Smooth muscle cell of the brain vasculature (primary cell): ENCODE measurements around the gene CLIP3.
A peak's percentile ranks its signal among the peaks of the same experiment; 100 is the strongest.
"Not testable (repeated sequence)": the region's sequence is repeated elsewhere in the genome, so short reads cannot be mapped to it uniquely, and the experiment has no call there.

Experiments
- DNase-seq: peaks from one replicate; pipeline ENCODE4 v3.0.0-alpha.2; 2012; ENCODE audit warnings: low read depth, low spot score

The CLIP3 gene

GRCh38 chr19:36047835-36048234 is 15.2 kb upstream of the CLIP3 start:
- DNase-seq = no peak

DNA sequence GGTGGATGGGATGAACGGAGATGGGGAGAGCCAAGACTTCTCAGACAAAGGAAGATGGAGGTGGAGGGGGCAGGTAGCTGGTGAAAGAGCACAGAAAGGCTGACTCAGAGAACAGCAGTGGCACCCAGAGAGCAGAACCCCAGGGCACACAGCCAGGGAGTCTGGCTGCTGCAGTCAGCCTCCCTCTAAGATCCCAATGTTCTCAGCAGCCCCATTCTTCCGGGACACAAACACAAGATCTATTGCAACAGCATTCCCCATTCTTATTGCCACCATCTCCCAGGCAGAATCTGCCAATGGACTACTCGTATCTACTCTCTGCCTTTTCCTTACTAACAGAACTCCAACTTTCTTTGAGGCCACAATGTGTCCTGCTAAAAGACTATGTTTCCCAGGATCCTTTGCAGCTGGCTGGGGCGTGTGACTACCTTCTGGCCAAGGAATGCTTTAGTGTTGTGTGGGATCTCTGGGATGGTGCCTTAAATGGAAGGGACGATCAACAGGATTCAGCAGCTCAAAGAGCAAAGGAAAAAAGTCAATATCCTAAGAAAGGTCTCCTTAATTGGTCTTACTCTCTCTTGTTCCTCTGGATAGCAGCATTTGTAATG is 13.9 kb upstream of the CLIP3 start:
- DNase-seq = no peak

- DNase-seq = no peak
These were observed 11.3 kb upstream of the CLIP3 start for GRCh38 chr19:36043952-36044351.

DNA sequence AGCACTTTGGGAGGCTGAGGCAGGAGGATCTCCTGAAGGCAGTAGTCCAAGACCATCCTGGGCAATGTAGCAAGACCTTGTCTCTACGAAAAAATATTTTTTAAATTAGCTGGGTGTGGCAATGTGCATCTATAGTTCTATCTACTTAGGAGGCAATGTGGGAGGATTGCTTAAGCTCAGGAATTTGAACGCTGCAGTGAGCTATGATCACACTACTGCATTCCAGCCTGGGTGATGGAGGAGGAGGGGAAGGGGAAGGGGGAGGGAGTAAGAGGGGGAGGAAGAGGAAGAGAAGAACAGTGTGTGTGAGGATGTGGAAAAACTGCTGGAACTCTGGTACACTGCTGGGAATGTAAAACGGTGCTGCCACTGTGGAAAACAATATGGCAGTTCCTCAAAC is 9.2 kb upstream of the CLIP3 start:
- DNase-seq = no peak

- DNase-seq = not testable (repeated sequence)
These were observed 8.4 kb upstream of the CLIP3 start for GRCh38 chr19:36041092-36041491.

- no peak for DNase-seq
These were observed 7.8 kb upstream of the CLIP3 start for GRCh38 chr19:36040495-36040894.

DNA sequence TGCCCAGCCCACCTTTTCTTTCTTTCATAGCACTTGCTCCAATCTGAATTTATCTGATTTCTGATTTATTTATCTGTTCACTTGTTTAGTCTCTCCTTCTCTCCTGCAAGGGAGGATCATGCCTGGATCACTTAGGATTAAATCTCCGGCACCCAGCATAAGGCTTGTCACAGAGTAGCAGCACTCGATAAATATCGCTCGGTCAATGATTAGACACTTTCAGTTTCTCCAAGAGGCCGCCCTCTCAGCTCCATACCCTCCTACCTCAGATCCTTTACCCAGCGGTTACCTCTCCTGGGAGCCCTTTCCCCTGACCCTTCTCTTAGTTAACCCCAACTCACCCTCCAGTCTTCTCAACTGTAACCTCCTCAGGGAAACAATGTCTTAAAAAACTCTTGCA is 1.4 kb downstream of the CLIP3 start:
- no peak for DNase-seq

DNA sequence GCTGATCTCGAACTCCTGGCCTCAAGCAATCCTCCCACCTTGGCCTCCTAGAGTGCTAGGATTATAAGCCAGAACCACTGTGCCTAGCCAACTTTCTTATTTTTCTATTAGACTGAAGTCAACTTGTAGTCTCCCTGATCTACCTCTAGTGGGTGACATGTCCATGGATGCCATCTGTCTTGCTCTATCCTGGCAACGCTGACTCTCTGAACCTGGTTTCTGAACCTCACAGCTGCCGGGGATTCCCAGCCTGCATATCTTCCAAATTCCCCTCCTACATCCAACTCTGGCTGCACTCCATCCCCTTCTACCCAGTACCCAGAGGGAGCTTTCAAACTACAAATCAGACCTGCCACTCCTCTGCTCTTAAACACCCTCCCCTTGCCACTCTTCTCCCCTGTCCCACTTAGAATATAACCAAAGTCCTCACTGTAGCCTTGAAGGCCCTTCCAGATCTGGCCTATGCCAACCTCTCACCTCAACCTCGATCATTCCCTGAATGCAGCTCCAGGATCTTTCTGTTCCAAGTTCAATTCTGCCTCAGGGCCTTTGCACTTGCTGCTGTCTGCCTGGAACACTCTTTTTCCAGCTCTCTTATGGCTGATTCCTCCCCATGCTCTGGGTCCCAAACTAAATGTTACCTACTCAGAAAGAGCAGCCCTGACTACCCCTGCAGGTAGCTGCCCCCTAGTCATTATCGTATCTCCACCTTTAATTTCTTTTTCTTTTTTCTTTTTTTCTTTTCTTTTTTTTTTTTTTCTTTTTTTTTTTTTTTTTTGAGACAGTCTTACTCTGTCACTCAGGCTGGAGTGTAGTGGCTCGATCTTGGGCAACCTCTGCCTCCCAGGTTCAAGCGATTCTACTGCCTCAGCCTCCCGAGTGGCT is 2.2 kb downstream of the CLIP3 start:
- no peak for DNase-seq

- DNase-seq = no peak
These were observed 4.2 kb downstream of the CLIP3 start for GRCh38 chr19:36028313-36029041.

DNA sequence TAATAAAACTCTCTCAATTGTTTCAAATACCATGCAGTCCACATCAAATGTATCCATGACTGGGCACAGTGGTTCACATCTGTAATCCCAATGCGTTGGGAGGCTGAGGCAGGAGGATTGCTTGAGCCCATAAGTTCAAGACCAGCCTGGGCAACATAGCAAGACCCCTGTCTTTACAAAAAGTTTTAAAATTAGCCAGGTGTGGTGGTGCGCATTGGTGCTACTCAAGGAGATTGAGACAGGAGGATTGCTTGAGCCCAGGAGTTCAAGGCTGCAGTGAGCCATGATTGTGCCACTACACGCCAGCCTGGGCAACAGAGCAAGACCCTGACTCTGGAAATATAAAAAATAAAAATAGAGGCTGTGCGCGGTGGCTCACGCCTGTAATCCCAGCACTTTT is 5.0 kb downstream of the CLIP3 start:
- DNase-seq = no peak

DNA sequence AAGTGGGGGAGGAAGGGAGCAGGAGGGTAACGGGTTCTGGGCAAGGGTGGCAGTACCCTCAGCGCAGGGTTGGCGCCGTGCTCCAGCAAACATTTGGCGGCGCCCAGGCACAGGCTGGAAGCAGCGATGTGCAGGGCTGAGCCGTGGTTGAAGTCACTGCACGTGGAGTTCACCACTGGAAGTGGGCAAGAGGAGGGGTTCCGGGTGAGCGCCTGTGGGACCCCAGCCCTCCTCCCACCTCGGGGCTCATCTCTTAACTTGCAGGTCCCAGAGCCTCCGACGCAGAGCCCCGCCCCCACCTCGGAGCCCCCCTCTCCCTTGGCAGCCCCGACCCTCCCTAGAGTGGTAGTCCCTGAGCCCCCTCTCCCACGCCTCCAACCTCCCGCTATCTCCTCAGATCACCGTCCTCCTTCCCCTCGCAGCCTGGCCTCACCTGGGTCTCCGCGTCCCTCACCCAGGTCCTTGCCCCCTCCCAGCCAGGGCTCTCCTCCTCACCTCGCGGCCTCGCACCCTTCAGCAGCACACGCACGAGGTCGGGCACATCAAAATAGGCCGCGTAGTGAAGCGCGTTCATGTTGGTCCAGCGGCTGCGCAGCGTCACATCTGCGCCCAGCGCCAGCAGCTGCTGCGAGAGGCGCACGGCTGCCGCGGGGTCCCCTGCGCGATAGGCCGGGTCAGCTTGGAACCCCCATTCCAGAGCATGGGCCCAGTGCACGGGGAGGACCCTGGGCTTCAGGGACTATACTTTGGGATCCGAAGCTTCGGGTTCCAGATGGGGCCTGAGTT is 6.4 kb downstream of the CLIP3 start:
- no peak for DNase-seq

- DNase-seq = no peak
These were observed 7.1 kb downstream of the CLIP3 start for GRCh38 chr19:36025541-36025940.

GRCh38 chr19:36023432-36023831 is 9.2 kb downstream of the CLIP3 start:
- no peak for DNase-seq

- no peak for DNase-seq
These were observed 13.5 kb downstream of the CLIP3 start for GRCh38 chr19:36019061-36019670.

DNA sequence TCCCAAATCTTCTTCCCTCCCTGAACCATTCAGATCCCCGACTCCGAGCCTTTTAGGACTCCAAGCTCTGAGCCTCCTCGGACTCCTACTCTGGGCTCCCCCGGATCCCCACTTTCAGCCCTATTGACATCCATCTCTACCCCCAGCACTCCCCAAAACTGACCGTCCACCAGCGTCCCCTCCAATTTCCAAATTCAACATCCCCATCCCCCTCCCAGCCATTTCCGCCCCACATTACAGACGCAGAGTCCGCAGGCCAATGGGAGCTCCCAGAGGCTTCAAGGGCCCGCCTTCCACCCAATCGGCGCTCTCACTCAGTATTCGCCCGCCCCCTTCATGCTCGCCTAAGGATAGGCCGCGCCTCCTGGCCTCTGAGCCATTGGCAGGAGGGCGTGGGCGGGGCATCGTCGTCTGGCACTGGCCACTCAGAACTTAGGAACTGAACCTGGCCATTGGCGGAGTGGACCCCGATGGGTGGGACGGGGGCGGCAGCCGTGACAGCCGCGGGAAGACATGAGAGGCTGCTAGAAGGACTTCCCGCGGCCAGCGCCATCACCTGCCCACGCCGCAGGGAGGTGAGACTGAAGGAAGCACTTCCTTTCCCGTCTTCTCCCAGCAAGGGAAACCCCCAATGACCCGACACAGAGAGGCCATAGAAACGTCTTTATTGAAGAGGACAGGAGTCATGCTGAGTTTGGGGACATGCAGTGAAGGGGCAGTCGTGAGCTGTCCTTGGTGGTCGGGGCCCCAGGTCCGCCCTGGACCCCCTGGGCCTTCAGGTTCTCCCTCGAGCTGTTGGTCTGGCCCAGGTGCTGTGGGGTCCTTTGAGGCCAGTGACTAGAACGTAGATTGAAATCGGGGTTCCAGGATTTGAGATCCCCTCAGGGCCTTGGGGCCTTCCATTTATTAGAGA is 18.4 kb downstream of the CLIP3 start, which contains the start of gene ALKBH6:
Gene ALKBH6 (minus strand): TSS at position 202 of the 913 bp plus-strand sequence. CDS start 816 bp downstream, outside the sequence.
- peak; percentile 97 for DNase-seq

DNA sequence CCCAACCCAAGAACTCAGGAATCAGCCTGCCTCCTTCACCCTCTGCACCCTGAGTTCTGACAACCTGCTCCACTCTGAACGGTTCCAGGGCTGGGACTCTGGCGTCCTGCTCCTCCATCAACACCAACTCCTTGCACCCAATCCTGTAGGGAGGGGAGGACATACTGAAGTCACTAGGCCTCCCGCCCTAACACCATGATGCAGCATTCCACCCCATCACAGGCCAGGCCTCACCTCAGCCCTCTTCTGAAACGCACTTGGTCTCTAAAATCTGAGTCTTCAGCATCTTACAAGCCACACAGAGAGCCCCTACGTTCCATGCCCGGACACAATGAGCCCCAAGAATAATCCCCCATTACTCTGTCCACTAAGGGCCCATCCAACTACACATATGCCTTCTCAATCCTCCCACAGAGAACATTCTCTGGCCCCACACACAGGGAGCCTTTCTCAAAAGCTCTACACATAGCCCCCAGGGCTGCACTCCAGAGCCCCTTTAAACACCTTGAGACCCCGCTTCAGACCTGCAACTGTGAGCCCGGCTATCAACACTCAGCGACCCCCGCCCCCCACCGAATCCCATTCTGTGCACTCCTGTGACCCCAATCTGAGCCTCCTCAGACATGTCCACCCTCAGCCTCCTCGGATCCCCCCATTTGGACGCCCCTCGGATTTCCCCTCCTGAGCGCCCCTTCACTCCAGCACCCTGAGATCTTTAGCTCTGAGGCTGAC is 19.2 kb downstream of the CLIP3 start:
- DNase-seq = no peak

DNA sequence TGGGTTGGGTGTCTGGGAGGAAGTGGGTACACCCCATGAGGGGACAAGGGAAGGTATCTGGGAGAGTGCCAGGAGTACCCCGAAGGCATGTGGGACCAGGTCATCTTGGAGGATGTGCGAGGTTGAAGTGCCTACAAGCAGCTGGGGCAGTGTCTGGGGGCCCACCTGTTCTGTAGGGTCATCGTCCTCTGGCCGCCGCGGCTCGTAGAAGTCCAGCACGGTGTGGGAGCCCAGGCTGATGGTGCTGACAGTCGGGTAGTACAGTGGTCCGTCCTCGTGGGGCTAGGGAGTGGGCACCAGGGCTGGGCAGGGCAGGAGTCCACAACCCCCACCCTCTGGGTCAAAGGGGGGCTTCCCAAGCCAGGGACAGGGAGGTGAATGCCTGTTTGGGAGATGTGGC is 22.3 kb downstream of the CLIP3 start:
- no peak for DNase-seq

- no peak for DNase-seq
These were observed 22.9 kb downstream of the CLIP3 start for GRCh38 chr19:36009633-36010379.

DNA sequence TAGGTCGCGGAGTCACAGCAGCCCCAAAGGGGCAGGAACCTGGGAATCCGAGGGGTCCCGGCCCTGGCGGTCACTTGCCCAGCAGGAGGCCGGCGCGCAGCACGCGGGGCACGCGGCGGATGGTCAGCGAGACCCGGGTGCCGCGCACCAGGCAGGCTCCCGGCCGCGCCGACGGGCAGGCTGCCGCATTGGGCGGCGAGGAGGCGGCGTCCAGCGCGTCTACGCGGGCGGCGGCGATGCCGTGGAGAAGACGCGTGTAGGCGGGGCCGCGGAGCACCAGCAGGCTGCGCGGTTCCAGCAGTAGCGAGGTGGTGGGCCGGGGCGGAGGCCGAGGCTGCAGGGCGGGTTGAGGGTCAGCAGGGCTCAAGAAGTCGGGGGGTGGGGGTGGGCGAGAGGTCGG is 23.5 kb downstream of the CLIP3 start:
- DNase-seq = no peak
